ENCODE measurements around the gene MARCHF9.
A peak's percentile ranks its signal among the peaks of the same experiment; 100 is the strongest.

The MARCHF9 gene

DNA sequence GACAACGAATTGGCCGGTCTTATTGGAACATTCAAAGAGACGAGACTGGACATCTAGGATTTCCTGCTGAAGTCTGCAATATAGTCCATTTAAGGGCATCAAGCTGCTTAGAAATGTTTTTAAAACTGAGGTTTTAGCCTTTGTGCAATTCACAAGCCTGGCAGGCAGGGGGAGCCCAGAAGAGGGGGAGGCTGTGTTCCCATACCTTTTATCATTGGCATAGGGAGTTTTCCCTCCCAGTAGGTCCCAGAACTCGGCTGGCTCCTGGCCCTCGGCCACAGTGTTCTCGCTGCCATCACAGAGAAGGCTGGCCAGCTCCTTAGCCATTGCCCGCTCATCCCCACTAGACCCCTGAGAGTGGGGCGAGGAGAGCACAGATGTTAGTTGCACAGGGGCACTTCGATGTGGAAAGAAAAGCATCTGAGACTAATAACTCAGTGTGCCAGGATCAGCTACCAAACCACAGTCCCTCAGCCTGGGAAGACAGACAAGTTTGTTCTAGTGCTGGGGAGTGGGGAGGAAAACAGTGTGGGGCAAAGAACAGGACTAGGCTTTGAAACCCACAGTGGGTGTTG, 48.5 kb downstream of the MARCHF9 start:
- Histone ChIP-seq H3K4me1 (peaks cover 0 to 6% (median 4%) of the 10 kb centered on the region in 4 donors), H3K27ac (peak overlapping the region; percentile 23 to 64), H3K27me3 (no peaks in the 10 kb centered on the region), H3K4me3 (no peak overlapping the region), H3K9me3 (no peaks in the 10 kb centered on the region), H3K36me3 (peaks cover 19 to 78% (median 63%) of the 10 kb centered on the region in 3 donors)
- intact Hi-C loops (cut with DNase I; ENCODE audit: low total_unique reads) = loop anchor here (5.0 kb wide), 1 partner anchor 104 kb away; no protein-coding TSS in a partner anchor
- no peak for DNase-seq
- TF ChIP-seq, protein P1, sequence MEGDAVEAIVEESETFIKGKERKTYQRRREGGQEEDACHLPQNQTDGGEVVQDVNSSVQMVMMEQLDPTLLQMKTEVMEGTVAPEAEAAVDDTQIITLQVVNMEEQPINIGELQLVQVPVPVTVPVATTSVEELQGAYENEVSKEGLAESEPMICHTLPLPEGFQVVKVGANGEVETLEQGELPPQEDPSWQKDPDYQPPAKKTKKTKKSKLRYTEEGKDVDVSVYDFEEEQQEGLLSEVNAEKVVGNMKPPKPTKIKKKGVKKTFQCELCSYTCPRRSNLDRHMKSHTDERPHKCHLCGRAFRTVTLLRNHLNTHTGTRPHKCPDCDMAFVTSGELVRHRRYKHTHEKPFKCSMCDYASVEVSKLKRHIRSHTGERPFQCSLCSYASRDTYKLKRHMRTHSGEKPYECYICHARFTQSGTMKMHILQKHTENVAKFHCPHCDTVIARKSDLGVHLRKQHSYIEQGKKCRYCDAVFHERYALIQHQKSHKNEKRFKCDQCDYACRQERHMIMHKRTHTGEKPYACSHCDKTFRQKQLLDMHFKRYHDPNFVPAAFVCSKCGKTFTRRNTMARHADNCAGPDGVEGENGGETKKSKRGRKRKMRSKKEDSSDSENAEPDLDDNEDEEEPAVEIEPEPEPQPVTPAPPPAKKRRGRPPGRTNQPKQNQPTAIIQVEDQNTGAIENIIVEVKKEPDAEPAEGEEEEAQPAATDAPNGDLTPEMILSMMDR (IDR thresholded peaks at IDR 0.05) = peak; percentile 77 to 82

DNA sequence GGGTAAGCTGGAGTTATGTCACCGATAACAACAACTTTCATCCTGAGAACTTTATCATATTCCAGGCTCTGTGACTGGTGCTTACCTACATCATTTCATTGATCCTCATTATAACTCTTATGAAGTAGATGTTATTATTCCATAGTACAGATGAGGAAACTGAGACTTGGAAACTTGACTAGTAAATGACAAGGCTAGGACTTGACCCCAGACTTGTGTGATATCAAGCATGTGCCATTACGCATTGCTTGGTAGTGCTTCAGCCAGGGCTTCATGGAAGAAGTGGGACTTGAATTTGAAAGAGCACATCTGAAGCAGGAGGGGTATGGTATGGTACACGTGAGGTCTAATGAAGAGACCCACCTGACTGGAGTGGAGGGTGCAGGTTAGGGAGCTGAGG, 51.8 kb downstream of the MARCHF9 start:
- Histone ChIP-seq H3K4me3 (no peak overlapping the region), H3K36me3 (peaks cover 22 to 79% (median 57%) of the 10 kb centered on the region in 3 donors), H3K27ac (no peak overlapping the region), H3K27me3 (no peaks in the 10 kb centered on the region), H3K4me1 (peaks cover 0 to 6% (median 4%) of the 10 kb centered on the region in 4 donors), H3K9me3 (no peaks in the 10 kb centered on the region)
- DNase-seq = no peak
- TF ChIP-seq, protein P1 (IDR thresholded peaks at IDR 0.05) = no peak
- intact Hi-C loops (cut with DNase I; ENCODE audit: low total_unique reads) = no loop called here

DNA sequence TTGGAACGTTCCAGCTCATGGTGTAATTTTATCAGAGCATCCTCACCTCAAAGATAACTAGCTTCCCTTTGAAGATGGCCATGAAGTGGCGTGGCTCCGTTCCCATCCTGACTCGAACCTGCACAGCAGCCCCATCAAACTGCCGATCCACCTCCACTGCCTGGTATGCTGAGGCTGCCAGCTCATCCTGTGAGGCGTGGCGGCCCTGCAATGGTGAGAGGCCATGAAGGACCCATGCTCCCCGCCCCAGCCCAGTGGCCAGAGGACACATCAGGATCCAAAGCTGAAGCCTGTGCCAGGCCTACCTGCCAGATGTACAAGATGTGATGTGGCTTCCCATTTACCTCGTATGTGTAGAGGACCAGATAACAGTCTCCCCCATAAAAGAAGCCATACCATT, 52.4 kb downstream of the MARCHF9 start:
- peaks cover 19 to 79% (median 51%) of the 10 kb centered on the region in 3 donors for H3K36me3 ChIP-seq
- no peaks in the 10 kb centered on the region for H3K27me3 ChIP-seq
- intact Hi-C loops (cut with DNase I; ENCODE audit: low total_unique reads) = no loop called here
- TF ChIP-seq, protein P1 (IDR thresholded peaks at IDR 0.05) = no peak
- H3K27ac ChIP-seq = no peak overlapping the region
- H3K9me3 ChIP-seq = no peaks in the 10 kb centered on the region
- peaks cover 0 to 6% (median 4%) of the 10 kb centered on the region in 4 donors for H3K4me1 ChIP-seq
- no peak for DNase-seq
- no peak overlapping the region for H3K4me3 ChIP-seq

GRCh38 chr12:57808351-57808750, 53.4 kb downstream of the MARCHF9 start:
- no peak overlapping the region for H3K27ac ChIP-seq
- TF ChIP-seq, protein P1 (IDR thresholded peaks at IDR 0.05) = no peak
- DNase-seq = no peak
- no peaks in the 10 kb centered on the region for H3K9me3 ChIP-seq
- intact Hi-C loops (cut with DNase I; ENCODE audit: low total_unique reads) = no loop called here
- no peak overlapping the region for H3K4me3 ChIP-seq
- peaks cover 13 to 81% (median 50%) of the 10 kb centered on the region in 3 donors for H3K36me3 ChIP-seq
- no peaks in the 10 kb centered on the region for H3K27me3 ChIP-seq
- H3K4me1 ChIP-seq = peaks cover 0 to 5% (median 3%) of the 10 kb centered on the region in 4 donors

- TF ChIP-seq, protein P1 (IDR thresholded peaks at IDR 0.05) = no peak
- no peaks in the 10 kb centered on the region for H3K27me3 ChIP-seq
- no peak overlapping the region for H3K4me3 ChIP-seq
- peaks cover 0 to 11% (median 7%) of the 10 kb centered on the region in 4 donors for H3K4me1 ChIP-seq
- H3K27ac ChIP-seq = no peak overlapping the region
- DNase-seq = no peak
- H3K36me3 ChIP-seq = peaks cover 10 to 84% (median 50%) of the 10 kb centered on the region in 3 donors
- H3K9me3 ChIP-seq = no peaks in the 10 kb centered on the region
- intact Hi-C loops (cut with DNase I; ENCODE audit: low total_unique reads) = no loop called here
These were observed 54.5 kb downstream of the MARCHF9 start for GRCh38 chr12:57809425-57809824.
